Hematopoietic multipotent progenitor cell treated with erythropoietin and hydrocortisone succinate and interleukin-3 and kit ligand, for 17 days (in vitro differentiated cells): ENCODE results near the gene TSPAN18.

Experiments used
- DNase-seq: peaks from one replicate; pipeline ENCODE4 v3.0.0-alpha.2; 2015; ENCODE audit warnings: low spot score

The TSPAN18 gene

DNA sequence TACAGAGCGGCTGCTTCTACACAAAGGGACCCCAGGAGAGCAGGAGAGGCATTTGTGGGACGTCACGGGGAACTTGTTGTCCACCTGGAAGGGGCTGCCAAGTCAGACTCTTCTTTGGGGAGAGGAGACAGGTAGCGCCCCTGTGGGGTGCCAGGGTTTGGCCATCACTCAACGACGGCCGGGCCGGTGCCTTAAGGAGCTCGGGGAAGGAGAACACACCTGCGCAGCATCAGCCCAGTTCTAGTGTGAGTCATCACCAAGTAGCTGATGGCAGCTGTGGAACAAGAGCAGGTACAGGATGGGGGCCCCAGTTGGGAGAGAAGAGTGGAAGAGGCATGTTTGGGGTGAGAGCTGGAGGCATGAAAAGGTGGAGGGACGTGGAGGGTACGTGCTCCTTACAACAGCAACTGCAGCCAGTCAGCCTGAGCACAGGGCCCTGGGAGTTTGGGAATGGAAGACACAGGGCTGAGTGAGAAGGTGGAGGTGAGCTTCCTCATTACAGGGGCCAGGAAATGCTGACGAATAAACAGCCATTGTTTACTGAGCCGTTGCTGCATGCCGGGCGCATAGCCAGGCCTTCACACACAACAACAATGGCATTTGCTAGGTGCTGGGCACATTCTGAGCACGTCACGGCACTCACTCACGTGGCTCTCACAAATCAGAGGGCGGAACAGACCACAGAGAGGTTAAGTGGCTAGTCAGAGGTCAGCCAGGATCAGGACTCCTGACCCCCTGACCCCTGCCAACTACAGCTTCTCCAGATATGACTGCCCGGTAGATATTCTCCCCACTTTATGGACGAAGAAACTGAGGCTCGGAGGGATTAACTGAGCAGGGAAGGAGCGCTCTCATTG lies 253.0 kb downstream of the TSPAN18 start:
- DNase-seq, result no peak

DNA sequence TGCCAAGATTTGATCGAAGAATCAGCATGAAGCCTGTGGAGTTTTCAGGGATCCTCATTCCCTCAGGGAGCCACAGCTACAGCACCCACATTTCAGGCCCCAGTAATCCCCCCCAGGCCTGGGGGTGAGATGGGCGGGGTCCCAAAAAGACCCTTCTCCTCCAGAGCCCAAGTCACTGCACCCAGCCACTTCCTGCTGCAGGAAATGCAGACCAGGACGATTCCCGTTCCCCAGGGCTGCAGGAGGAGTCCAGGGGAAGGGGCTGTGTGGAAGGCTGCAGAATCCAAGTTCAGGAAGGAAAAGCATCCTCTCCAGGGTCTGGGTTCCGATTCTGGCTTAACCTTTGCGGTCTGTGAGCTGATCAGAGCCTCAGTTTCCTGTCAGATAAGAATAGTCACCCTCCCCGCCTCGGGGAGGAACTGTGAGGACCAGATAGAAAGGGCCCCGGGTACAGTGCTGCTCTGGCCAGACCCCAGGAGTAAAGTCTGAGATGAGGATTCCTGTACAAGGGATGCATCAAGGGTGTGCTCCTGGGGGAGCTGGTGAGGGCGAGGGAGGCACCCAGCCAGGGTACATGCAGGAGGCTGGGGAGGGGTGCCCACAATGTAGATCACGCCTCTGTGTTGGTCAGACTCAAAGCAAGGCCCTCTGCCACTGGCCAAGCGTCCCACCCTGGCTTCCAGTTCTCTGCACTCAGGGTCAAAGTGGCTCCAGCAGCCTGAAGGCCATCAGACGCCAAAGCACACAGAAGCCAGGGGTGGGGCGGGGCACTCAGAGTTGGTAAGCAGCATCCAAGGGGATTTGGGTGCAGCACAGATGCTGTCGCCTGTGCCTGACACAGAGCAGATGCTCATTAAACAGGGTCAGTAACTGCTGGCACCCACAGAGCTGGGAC lies 254.0 kb downstream of the TSPAN18 start:
- no peak for DNase-seq
